Stimulated activated effector memory CD8-positive, alpha-beta T cell treated with anti-CD3 and anti-CD28 coated beads, Interleukin-12 subunit alpha, Interleukin-12 subunit beta, amount 100 ng/mL, for 72 hours (primary cell): ENCODE data around the gene FAM120AOS.

Experiments
- ATAC-seq: fragments of 150-1000 bp; cut with Tn5 transposase; 2 replicates; pipeline ENCODE4 v1.10.0; 2021
- DNase-seq, 2 donors: peaks; one replicate each; pipeline ENCODE4 v3.0.0; 2021 to 2022; ENCODE audit warnings: low spot score in 2 of 2
- H3K27ac Mint-ChIP-seq: one replicate; pipeline ENCODE4 v1.8.0; 2022; ENCODE audit warnings: mild to moderate bottlenecking, mixed read lengths
- H3K36me3 Mint-ChIP-seq: one replicate; pipeline ENCODE4 v1.8.0; 2022; ENCODE audit warnings: mild to moderate bottlenecking, mixed read lengths
- H3K4me1 Mint-ChIP-seq: one replicate; pipeline ENCODE4 v1.8.0; 2022; ENCODE audit warnings: mixed read lengths
- H3K4me3 Mint-ChIP-seq: one replicate; pipeline ENCODE4 v1.8.0; 2022; ENCODE audit warnings: mild to moderate bottlenecking, mixed read lengths
- H3K9me3 Mint-ChIP-seq: one replicate; pipeline ENCODE4 v1.8.0; 2022; ENCODE audit warnings: mixed read lengths

The FAM120AOS gene

GRCh38 chr9:93475856-93476255 is 22.5 kb upstream of the FAM120AOS start:
- H3K9me3 Mint-ChIP-seq: no peaks in the 10 kb centered on the region
- DNase-seq: no peak
- H3K4me3 Mint-ChIP-seq: no peak overlapping the region
- H3K36me3 Mint-ChIP-seq: peaks cover 99% of the 10 kb centered on the region
- H3K27ac Mint-ChIP-seq: no peak overlapping the region
- ATAC-seq: no peak
- peaks cover 35% of the 10 kb centered on the region for H3K4me1 Mint-ChIP-seq

- H3K4me1 Mint-ChIP-seq: peaks cover 36% of the 10 kb centered on the region
- H3K9me3 Mint-ChIP-seq: no peaks in the 10 kb centered on the region
- ATAC-seq: no peak
- H3K36me3 Mint-ChIP-seq: peaks cover 94% of the 10 kb centered on the region
- no peak for DNase-seq
- H3K27ac Mint-ChIP-seq: no peak overlapping the region
- H3K4me3 Mint-ChIP-seq: no peak overlapping the region
Observed at GRCh38 chr9:93475108-93475507, 21.7 kb upstream of the FAM120AOS start.

DNA sequence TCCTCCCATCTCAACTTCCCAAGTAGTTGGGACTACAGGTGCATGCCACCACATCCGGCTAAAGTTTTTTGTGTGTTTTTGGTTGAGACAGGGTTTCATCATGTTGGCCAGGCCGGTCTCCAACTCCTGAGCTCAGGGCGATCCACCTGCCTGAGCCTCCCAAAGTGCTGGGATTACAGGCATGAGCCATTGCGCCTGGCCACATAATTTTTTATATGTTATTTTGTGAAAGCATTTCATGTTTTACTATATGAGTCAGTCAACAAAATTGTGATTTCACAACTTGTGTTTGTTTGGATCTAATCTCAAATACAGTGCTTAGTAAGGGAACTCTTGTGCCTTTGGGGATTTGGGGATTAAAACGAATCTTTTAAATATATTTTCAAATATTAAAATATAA is 20.0 kb upstream of the FAM120AOS start:
- no peak for DNase-seq
- Mint-ChIP-seq H3K36me3 (peaks cover 79% of the 10 kb centered on the region), H3K4me3 (no peak overlapping the region), H3K27ac (no peak overlapping the region), H3K9me3 (no peaks in the 10 kb centered on the region), H3K4me1 (peaks cover 41% of the 10 kb centered on the region)
- ATAC-seq: no peak

- H3K4me3 Mint-ChIP-seq: no peak overlapping the region
- peak overlapping the region; percentile 62 for H3K27ac Mint-ChIP-seq
- ATAC-seq (no peak), DNase-seq (no peak)
- no peaks in the 10 kb centered on the region for H3K9me3 Mint-ChIP-seq
- H3K36me3 Mint-ChIP-seq: peaks cover 61% of the 10 kb centered on the region
- peaks cover 53% of the 10 kb centered on the region for H3K4me1 Mint-ChIP-seq
Observed at GRCh38 chr9:93471124-93471523, 17.7 kb upstream of the FAM120AOS start.

- H3K4me3 Mint-ChIP-seq: no peak overlapping the region
Observed at GRCh38 chr9:93470391-93470790, 17.0 kb upstream of the FAM120AOS start.

DNA sequence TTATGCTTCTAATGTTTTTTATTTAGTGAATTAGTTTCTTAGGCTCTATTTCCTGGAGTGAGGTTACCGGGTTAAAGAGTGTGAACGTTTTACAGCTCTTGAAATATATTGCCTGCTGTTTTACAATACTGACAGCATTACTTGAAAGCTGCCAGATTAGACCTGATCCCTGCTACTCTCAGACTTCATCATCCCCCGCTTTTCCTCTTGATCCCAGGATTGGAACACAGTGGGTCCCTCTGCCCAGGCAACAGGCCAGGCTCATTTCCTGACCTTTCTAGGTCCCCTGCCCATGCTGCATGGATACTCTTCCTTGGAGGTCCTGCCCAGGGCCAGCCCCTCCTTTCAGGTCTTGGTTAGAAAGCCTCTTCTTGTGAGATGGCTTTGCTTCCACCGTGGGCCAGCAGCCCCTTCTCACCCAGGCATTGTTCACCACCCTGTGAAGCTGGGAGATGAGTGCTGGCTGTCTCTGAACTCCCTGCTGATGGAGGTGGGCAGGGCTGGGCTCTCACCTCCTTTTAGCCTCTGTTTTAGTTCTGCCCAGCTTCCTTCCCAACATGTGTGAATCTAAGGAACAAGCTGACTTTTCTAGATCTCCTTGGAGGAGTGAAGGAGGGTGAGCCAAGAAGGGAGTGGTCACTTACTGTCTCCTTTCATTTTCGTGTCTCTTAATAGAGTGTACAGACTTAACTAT is 15.5 kb upstream of the FAM120AOS start:
- no peak for DNase-seq
- Mint-ChIP-seq H3K4me1 (peaks cover 65% of the 10 kb centered on the region), H3K9me3 (no peaks in the 10 kb centered on the region), H3K27ac (peak overlapping the region; percentile 92), H3K36me3 (peaks cover 39% of the 10 kb centered on the region), H3K4me3 (peak overlapping the region; percentile 34)
- no peak for ATAC-seq

More at GRCh38 chr9:93470391-93470790, 17.0 kb upstream of the FAM120AOS start:
- Mint-ChIP-seq H3K4me1 (peaks cover 53% of the 10 kb centered on the region), H3K27ac (peak overlapping the region; percentile 62), H3K9me3 (no peaks in the 10 kb centered on the region), H3K36me3 (peaks cover 54% of the 10 kb centered on the region)
- no peak for DNase-seq
- no peak for ATAC-seq

GRCh38 chr9:93467462-93467861 is 14.1 kb upstream of the FAM120AOS start:
- peaks cover 77% of the 10 kb centered on the region for H3K4me1 Mint-ChIP-seq
- no peak for ATAC-seq
- H3K9me3 Mint-ChIP-seq: no peaks in the 10 kb centered on the region
- H3K36me3 Mint-ChIP-seq: peaks cover 25% of the 10 kb centered on the region
- no peak for DNase-seq
- peak overlapping the region; percentile 42 for H3K4me3 Mint-ChIP-seq
- H3K27ac Mint-ChIP-seq: peak overlapping the region; percentile 75

GRCh38 chr9:93467062-93467416 is 13.7 kb upstream of the FAM120AOS start:
- H3K27ac Mint-ChIP-seq: peak overlapping the region; percentile 75
- no peaks in the 10 kb centered on the region for H3K9me3 Mint-ChIP-seq
- DNase-seq (no peak), ATAC-seq (no peak)
- H3K36me3 Mint-ChIP-seq: peaks cover 21% of the 10 kb centered on the region
- H3K4me3 Mint-ChIP-seq: peak overlapping the region; percentile 42
- H3K4me1 Mint-ChIP-seq: peaks cover 80% of the 10 kb centered on the region

- H3K9me3 Mint-ChIP-seq: no peaks in the 10 kb centered on the region
- H3K36me3 Mint-ChIP-seq: peaks cover 16% of the 10 kb centered on the region
- H3K27ac Mint-ChIP-seq: peak overlapping the region; percentile 75
- H3K4me3 Mint-ChIP-seq: peak overlapping the region; percentile 42
- DNase-seq (no peak), ATAC-seq (no peak)
- H3K4me1 Mint-ChIP-seq: peaks cover 80% of the 10 kb centered on the region
Observed at GRCh38 chr9:93466416-93467061, 13.2 kb upstream of the FAM120AOS start.

- Mint-ChIP-seq H3K9me3 (no peaks in the 10 kb centered on the region), H3K4me1 (peaks cover 82% of the 10 kb centered on the region), H3K27ac (peak overlapping the region; percentile 96), H3K36me3 (peaks cover 9% of the 10 kb centered on the region), H3K4me3 (peak overlapping the region; percentile 42)
- ATAC-seq (no peak), DNase-seq (no peak)
Observed at GRCh38 chr9:93465855-93466254, 12.5 kb upstream of the FAM120AOS start.

DNA sequence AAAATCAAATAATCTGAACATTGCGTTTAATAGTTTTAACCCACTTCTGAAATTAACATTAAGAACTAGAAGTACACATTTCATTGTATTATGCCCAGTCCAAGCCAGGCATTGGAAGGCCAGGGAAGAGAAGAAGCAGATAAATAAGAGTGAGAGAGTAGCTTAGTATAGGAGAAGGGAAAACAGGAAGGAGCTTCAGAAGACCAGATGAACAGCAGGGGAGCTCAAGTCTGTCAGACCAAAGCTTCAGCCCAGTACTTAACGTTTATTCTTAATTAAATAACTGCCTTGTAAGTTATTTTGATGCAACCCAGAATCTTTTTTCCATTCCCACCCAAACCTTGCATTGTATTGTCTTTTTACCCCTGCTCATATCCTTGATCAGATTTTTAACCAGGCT is 11.5 kb upstream of the FAM120AOS start:
- H3K27ac Mint-ChIP-seq: peak overlapping the region; percentile 96
- peaks cover 5% of the 10 kb centered on the region for H3K36me3 Mint-ChIP-seq
- peak overlapping the region; percentile 61 for H3K4me3 Mint-ChIP-seq
- no peaks in the 10 kb centered on the region for H3K9me3 Mint-ChIP-seq
- H3K4me1 Mint-ChIP-seq: peaks cover 80% of the 10 kb centered on the region
- ATAC-seq: no peak
- DNase-seq: no peak

DNA sequence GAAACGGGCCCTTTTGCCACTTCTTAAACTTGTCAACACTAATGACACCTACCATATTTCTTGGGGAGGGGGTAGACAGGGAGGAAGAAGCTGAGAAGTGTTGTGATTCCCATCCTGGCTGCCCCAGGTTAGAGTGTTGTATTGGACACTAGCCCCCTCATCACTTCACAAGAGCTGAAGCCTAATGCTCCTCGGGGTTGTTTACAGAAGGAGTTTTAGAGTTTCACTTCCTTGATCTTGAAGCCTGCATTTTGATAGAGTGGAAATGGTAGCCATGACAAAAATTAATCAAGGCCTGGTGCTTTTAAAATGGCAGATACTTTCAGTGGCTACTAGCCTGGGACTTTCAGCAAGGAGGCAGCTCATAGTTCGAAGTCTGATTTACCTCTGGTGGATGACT is 11.0 kb upstream of the FAM120AOS start:
- H3K4me3 Mint-ChIP-seq: peak overlapping the region; percentile 61
- no peaks in the 10 kb centered on the region for H3K9me3 Mint-ChIP-seq
- ATAC-seq (no peak), DNase-seq (no peak)
- H3K27ac Mint-ChIP-seq: peak overlapping the region; percentile 96
- peaks cover 83% of the 10 kb centered on the region for H3K4me1 Mint-ChIP-seq
- peaks cover 5% of the 10 kb centered on the region for H3K36me3 Mint-ChIP-seq

- peak; percentile 85 for ATAC-seq
- Mint-ChIP-seq H3K4me1 (peaks cover 83% of the 10 kb centered on the region), H3K36me3 (peaks cover 5% of the 10 kb centered on the region), H3K4me3 (peak overlapping the region; percentile 61), H3K9me3 (no peaks in the 10 kb centered on the region), H3K27ac (peak overlapping the region; percentile 96)
- DNase-seq: no peak
Observed at GRCh38 chr9:93463638-93464248, 10.4 kb upstream of the FAM120AOS start.

DNA sequence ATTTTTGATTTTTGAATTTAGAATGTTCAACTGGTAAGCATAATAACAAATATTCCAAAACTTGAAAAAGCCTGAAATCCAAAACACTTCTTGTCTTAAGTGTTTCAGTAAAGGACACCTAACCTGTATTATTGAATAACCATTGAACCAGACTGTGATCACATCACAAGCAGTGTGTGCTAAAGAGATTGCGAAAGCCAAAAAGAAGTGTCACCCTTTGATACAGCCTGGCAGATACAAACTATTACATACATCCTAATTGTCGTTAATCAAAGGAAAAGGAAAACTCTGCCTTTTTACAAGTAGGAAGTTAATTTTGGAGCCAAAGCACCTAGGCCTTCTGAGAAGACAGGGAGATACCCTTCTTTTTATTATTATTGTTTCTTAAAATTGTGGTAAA is 8.4 kb upstream of the FAM120AOS start:
- H3K9me3 Mint-ChIP-seq: no peaks in the 10 kb centered on the region
- ATAC-seq (no peak), DNase-seq (no peak)
- peaks cover 20% of the 10 kb centered on the region for H3K36me3 Mint-ChIP-seq
- H3K4me1 Mint-ChIP-seq: peaks cover 83% of the 10 kb centered on the region
- no peak overlapping the region for H3K27ac Mint-ChIP-seq
- H3K4me3 Mint-ChIP-seq: no peak overlapping the region

GRCh38 chr9:93461414-93461743 is 8.0 kb upstream of the FAM120AOS start:
- no peak overlapping the region for H3K27ac Mint-ChIP-seq
- no peak for DNase-seq
- no peak for ATAC-seq
- H3K36me3 Mint-ChIP-seq: peaks cover 16% of the 10 kb centered on the region
- no peak overlapping the region for H3K4me3 Mint-ChIP-seq
- no peaks in the 10 kb centered on the region for H3K9me3 Mint-ChIP-seq
- peaks cover 83% of the 10 kb centered on the region for H3K4me1 Mint-ChIP-seq
